Midbrain (tissue), 1 donor: Measurements from ENCODE around the gene ARRB2.
"Not testable (repeated sequence)": the region's sequence is repeated elsewhere in the genome, so short reads cannot be mapped to it uniquely, and the experiment has no call there.

Experiments
- DNase-seq: peaks from one replicate; lab custom pipeline; 2025; lab: John Stamatoyannopoulos, UW

ARRB2 gene

DNA sequence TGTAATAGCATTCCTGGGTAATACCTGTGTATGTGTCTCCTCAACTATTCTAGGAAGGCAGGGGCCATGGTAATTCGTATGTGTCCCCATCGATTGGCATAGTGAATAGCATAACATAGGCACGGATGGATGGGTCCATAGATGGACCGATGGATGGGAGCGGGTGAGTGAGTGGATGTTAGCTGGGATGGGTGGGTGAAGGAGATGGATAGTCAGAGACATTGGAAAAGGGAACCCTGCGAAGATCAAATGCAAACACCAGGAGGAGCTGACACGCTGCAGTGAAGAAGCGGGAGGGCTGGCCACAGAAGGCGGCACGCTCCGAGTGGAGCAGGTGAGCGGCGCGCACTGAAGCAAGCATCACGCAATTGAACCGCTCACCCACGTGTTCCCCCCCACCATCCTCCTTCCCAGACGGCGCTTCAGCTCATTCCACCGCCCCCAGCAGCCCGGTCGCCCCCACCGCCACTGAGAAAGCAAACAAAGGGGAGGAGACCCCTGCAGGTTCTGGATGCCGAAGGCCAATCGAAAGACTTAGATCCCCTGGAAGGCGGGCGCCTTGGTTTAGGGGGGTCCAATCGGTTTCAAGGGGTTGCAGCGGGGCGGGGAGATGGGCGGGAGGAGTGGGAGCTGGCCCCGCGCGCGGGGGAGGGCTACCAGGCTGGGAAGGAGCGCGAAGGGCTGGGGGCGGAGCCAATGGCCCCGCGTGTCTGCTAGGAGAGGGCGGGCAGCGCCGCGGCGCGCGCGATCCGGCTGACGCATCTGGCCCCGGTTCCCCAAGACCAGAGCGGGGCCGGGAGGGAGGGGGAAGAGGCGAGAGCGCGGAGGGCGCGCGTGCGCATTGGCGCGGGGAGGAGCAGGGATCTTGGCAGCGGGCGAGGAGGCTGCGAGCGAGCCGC is at the start of gene ARRB2:
Gene ARRB2, plus strand, starts transcription at position 839 of the 899 bp plus-strand sequence. CDS start 90 bp downstream, outside the sequence.
- DNase-seq: peak; percentile 98

DNA sequence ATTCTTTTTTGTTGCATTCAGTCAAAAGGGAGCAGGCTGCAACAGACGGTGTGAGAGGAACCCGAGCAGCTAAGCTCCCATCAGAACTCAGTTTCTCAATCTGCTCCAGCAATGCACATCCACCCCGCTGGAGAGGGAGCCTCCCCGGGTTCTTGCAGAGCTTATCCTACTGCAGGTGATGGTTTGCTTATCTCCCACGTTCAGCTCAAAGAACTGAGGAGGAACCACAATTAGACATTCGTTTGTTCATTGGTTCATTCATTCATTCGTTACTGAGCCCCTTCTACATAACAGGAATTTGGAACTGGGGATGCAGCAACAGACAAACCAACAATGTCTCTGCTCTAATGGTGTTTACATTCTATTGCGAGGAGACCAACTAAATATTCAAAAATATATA is 46.7 kb upstream of the ARRB2 start:
- DNase-seq: no peak

DNA sequence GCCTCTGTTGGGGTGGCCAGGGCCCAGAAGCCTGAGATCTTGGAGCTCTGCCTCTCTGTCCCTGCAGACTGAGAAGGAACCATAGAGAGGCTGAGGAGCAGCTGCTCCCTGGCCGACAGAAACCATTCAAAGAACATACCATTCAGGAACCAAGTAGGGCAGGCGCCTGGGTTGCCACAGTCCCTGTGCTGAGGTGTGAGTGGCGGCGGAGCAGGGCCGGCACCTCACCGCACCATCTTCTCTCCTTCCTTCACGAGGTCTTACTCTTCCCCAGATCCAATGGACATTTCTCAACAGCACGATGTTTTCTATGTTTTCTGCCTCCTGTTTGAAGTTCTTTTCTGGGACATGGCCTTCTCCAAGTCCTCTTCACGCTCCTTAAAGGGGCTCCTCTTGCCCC is 46.2 kb upstream of the ARRB2 start:
- no peak for DNase-seq

DNA sequence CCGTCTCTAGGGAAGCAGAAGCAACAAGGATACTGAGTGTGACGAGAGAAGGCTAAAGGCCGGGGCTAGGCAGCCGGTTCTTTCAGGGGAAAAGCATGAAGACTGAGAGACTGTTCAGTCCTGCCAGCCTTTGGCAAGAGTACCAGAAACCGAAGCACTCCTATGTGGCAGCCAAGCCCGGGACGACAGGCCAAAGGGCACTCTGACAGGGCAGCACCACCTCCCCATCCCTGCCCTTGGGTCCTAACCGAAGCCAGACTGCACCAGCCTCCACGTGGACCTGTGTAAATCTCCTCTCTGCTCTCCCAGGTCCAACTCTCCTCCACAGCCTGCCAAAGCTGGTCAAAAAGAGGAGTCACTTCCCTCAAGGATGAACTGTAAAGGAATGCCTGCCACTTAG is 45.4 kb upstream of the ARRB2 start:
- no peak for DNase-seq

DNA sequence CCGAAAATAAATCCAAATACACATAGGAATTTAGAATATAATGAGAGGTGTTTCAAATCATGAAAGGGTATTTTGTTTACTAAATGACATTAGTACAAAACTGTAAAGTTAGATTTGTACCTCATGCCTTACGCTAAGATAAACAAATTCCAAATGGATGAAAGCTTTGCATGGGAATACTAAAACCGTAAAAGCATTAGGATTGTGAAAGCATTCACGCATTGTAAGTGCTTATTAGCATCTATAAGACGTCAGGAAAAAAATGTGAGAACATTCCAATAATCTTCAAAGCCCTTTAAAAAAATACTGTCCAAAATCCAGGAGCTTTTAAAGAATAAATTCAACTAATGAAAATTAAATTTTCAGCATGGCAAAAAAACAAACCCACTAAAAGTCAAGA is 44.1 kb upstream of the ARRB2 start:
- DNase-seq: no peak

DNA sequence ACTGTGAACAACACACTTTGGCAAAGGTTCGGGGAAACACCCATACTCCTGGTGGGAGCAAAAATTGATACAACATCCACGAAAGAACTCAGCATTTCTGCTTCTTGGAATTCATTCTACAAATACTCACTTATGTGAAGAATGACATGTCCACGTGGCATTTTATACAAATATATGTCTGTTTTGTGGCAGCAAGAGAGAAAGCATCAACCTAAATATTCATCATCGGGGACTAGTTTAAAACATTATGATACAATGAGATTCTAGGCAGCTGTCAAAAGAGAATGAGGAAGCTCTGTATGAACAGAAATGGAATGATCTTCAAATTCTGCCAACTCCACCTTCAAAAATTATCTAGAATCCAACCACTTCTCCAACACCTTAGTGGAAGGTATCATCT is 43.3 kb upstream of the ARRB2 start:
- DNase-seq: no peak

DNA sequence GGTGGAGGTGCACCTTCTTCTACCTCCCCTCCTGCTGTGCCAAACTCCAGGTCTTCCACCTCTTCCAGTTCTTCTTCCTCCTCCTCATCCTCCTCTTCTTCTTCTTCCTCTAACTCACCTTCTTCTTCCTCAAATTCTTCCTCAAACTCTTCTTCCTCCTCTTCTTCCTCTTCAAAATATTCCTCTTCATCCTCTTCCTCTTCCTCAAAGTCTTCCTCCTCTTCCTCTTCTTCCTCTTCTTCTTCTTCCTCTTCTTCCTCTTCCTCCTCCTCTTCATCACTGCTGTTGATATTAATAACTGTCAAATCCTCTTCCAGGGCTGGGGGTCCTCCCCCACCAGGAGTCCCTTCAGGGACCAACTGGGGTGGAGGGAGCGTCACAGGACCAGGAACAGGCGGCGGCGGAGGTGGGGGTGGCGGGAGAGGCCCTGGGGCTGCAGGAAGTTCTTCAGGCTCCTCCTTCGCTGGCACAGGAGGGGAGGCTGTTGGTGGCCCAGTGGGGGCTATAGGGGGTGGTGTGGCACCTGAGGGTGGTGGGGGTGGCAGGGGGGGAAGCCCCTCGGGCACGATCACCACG is 38.3 kb upstream of the ARRB2 start:
- DNase-seq: no peak

DNA sequence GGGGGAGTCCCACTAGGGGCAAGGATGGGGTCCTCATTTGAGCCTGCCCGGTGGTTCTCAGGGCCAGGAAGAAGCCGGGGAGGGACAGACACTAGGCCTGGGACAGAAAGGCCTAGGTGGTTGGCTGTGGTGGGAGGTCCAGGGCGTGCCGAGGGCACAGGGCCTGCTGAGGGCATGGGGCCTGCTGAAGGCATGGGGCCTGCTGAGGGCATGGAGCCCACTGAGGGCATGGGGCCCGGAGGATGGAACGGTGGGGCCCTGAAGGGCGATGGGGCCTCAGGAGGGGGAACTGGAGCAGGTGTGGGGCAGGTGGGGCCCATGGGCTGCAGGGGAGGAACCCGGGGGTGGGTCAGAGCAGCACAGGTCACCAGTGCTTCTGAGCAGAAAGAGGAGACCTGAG is 37.7 kb upstream of the ARRB2 start:
- DNase-seq: no peak

DNA sequence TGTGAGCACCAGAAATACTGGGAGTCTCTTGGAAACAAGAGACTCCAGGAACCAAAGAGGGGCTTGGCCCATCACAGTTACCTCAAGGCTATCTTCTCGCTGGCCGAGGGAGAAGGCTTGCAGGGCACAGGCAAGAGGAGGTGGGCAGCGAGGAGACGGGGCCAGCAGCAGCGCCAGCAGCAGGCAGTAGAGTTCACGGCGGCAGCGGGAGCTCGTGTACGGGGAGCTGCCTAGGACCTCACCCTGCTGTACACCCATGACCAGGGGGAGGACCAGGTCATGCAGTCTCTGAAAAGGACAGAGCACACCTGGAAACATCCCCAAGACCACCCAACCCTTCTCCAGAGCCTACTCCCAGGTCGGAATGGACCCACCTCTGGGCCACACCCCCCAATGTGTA is 37.3 kb upstream of the ARRB2 start:
- DNase-seq: no peak

DNA sequence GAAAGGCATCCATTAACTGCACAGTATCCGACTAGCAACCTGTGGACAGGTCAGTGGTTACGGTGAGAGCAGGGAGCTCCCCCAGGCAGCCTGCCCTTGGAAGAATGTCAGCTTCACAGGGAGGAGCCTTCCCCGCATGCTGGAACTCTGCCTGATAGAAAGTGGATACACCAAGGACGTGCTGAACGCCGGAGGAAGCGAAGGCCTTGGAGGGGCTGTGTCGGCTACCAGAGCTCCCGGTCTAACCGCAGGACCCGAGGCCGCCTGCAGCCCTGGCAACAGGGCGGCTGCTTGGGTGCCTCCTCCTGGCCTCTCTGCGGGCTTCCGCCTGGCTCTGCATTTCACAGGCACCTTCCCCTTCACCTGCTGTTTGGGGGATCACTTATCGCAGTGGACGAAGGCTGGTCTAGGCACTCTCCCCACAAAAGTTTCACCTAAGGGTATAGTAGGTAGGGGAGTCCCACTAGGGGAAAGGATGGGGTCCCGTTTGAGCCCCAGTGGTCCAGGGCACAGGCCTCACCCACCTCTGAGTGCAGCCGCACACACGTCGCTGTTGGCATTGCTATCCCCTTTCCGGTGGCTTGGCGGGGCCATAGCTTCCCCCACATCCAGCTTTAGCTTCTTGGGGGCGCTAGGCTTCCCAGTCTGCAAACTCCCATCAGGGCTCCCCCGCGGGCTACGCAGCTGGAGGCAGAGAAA is 36.3 kb upstream of the ARRB2 start:
- DNase-seq: no peak

DNA sequence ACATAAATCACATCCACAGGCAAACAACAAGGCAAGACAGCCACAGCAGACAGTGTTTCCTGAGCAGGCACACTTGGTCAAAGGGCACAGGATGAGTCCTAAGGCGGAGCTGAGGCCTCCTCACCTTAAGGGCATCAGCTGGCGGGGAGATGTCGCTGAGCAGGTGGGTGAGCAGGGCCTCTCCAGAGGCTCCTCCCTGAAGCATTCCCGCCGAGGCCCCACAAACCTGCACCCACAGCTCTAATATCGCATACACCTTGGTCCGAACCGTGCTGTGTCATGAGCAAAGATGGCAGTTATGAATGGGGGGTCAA is 35.8 kb upstream of the ARRB2 start:
- DNase-seq: no peak

DNA sequence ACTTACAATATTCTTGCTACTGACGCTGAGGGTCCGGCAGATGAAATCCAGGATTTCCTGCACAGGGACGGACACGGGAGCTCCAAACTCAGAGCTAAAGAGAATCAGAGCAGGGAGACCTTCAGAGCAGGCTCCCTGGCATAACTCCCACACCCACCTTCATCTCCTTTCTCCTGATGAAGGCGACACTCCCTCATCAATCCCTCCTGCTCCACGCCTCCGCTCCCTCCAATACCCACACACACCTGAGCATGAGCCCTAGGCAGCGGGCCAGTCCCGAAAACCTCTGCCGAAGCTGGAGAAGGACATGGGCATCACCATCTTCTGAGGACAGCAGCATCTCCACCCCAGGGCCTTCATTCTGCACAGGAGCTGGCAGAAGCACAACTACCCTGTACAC is 34.6 kb upstream of the ARRB2 start:
- no peak for DNase-seq

DNA sequence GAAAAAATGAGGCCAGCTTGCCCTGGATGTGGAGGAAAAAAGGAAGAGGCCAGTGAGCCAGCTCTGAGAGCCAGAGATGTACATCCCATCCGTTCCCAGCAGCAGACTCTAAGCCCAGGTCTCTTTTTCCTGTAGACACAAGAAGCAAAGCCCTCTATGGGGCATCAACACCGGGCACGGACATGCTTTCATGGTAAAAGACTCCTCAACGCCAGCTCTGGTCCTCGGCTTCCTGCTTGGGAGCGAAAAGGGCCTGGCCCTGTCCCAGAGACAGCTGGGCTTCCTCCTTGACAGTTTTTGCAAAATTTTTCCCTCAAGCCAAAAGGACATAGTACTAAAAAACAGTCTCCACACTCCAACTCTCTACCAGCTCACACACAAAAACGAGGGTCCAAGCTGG is 33.6 kb upstream of the ARRB2 start:
- no peak for DNase-seq

DNA sequence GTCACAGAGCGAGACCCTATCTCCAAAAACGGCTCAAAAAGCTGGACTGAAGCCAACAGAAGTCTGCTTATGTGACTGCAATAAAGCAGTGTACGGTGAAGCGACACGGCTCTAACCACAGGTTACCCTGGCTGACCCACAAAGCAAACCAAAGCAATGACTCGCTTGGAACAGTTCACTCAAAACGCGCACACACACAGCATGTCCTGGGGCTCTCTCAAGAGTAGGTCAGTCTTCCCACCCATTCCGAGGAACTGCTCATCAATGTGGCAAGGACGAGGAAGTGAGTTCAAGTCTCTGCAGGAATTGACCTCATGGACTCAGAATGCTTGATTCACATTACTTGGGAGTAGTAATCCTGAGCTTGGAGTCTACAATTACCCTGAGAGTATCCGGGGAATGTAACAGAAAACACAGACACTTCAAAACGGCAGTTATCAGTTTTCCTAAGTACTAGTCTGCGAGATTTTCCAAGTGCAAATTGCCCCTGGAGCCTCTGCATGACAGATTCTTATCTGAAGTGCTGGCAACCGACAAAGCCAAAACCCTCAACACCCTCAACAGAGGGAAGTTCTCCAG is 31.9 kb upstream of the ARRB2 start:
- no peak for DNase-seq

DNA sequence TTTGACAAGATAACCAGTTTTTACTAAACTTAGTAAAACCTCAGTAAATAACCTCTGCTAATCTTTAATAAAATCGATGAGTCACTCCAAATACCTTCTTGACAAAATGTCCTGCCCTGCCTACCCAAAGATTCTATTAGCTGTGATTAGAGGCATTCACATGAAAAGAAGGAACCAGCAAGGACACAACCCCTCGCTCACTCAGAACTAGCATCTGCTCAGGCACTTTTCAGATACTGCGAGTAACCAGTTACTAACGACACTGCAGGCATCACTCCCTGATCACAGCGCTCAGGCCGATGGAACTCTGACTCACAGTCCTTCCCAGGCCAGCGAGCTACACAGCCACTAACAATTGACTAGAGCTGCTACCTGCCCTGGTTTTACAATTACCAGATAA is 30.8 kb upstream of the ARRB2 start:
- no peak for DNase-seq

DNA sequence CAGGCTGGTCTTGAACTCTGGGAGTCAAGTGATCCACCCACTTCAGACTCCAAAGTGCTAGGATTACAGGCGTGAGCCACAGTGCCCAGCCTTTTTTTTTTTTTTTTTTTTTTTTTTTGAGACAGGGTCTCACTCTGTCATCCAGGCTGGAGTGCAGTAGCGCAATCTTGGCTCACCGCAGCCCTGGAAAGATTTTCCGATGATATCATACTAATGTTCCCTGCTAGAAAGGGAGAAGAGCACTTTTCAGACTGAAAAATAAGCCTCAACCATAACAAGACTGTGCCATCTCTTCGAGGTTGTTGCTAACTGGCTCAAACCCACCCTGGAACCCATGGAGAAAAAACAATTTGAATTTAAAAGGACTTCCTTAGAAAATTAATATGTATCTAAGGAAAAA is 26.7 kb upstream of the ARRB2 start:
- not testable (repeated sequence) for DNase-seq

DNA sequence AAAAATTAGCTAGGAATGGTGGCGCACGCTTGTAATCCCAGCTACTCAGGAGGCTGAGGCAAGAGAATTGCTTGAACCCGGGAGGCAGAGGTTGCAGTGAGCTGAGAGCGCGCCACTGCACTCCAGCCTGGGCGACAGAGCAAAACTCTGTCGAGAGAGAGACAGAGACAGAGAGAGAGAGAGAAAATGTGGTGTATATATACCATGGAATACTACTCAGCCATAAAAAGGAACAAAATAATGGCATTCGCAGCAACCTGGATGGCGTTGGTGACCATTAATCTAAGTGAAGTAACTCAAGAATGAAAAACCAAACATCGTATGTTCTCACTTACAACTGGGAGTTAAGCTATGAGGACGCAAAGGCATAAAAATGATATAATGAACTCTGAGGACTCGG is 20.6 kb upstream of the ARRB2 start:
- not testable (repeated sequence) for DNase-seq

DNA sequence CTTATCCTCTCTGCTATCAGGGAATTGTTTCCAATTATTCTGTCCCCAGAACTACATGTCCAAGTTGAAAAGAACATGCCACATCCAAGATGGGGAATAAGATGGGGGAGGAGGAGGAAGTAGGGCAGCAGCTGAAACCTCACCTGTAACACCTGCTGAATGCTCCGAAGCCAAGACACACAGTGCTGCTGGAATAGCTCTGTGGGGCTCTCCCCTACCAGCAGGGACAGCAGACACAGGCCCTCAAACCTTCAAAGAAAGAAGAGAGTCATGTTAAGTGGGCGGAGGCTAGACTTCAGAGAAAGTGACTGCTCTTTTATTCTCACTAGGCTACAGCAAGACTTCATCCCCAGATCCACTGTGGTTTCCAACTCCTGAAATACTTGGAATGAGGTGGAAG is 19.7 kb upstream of the ARRB2 start:
- DNase-seq: no peak

DNA sequence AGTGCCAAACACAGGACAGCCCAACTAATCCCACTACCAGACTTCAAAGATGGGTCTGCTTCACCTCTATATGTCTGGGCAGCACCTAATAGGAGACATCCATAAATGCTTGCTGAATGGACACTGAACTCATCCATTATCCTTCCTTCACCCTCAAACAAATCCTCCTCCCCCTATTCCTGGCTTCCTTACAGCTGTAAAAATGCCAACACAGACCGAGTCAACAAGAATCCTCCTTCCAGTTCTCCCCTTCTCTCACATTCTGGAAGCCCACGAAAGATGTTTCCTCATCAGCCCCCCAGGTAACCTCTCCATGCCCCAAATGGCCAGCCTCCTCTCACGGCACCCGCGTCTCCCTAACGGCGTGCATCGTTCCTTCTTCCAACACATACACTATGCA is 18.7 kb upstream of the ARRB2 start:
- no peak for DNase-seq

DNA sequence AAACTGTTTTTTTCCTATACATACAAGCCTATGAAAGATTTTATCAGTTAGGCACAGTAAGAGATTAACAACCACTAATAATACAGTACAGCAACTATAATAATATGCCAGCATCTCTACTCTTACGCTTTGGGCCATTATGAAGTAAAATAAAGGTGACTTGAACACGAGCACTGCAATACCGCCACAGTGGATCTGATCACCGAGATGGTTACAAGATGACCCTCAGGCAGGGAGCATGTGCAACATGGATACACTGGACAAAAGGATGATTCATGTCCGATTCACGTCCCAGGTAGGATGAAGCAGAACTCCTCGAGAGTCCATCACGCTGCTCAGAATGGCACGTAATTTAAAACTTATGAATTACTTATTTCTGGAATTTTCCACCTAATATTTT is 17.0 kb upstream of the ARRB2 start:
- DNase-seq: no peak

DNA sequence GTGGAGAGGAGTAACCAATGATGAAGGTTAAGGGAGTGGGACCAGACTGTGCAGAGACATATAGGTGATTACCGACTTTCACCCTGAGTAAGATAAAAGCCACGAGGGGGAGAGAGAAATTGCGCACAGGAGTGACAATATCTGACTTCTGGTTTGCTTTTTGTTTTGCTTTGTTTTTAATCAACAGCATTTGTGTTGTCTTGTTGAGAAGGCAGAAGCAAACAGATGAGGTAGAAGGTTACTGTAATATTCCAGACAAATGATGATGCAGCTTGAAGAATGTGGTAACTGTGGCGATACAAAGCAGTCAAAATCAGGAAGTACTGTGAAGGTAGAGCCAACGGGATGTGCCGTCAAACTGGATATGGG is 14.0 kb upstream of the ARRB2 start:
- no peak for DNase-seq

DNA sequence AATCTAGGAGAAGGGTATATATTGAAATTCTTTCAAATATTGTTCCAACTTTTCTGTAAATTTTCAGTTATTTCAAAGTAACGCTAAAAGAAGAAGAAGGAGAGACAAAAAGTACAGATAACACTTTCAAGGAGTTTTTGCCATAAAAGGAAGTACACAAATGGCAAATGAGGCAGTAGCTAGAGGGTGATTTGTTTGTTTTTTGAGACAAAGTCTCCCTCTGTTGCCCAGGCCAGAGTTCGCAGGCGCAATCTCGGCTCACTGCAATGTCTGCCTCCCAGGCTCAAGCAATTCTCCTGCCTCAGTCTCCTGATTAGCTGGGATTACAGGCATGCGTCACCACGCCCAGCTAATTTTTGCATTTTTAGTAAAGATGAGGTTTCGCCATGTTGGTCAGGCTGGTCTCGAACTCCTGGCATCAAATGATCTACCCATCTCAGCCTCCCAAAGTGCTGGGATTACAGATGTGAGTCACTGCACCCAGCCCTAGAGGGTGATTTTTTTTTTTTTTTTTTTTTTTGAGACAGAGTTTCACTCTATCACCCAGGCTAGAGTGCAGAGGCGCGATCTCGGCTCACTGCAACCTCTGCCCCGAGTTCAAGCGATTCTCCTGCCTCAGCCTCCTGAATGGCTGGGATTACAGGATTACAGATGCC is 10.9 kb upstream of the ARRB2 start:
- not testable (repeated sequence) for DNase-seq
